ENCODE measurements around the gene SUSD6. TPM values are rescaled to one million over a fixed set of nuclear protein-coding genes. Genes with fewer than 3 reads are reported as not detected.
"Not testable (repeated sequence)": the region's sequence is repeated elsewhere in the genome, so short reads cannot be mapped to it uniquely, and the experiment has no call there.

The SUSD6 gene
- polyA plus RNA-seq, 1 of the 3 experiments (the other 2 are of a cell fraction) = 8.5 TPM

DNA sequence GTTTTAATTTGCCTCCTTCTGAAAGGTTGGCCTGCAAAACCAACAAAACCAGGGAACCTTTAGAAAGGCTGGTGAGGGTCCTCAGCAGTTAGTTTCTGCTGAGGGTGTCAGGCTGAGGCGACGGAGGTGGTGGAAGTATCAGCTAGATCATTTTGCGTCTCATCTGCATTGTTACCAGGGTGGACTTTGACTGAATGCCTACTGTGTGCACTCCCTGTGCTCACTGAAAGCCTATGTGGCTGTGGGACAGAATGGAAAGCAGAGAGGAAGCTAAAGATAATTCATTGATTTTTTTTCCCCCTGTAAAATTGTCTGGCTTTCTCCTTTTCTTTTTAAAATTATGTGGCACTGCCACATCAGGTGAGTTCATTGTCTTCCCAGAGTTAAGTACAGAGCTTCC, 87.2 kb downstream of the SUSD6 start:
- Histone ChIP-seq H3K9me3 (no peaks in the 10 kb centered on the region), H3K27ac (ENCODE audit: low read depth in 2 of 2, low read length in 1 of 2) (no peak overlapping the region), H3K27me3 (ENCODE audit: insufficient read depth) (no peaks in the 10 kb centered on the region), H2AFZ (ENCODE audit: low read depth) (no peak overlapping the region), H3K4me3 (ENCODE audit: low read depth in 2 of 2, low read length in 1 of 2) (no peak overlapping the region), H3K4me1 (ENCODE audit: control insufficient read depth in 1 of 2, insufficient read depth in 2 of 2, low read depth in 1 of 2, low read length in 1 of 2) (peaks cover 9 to 55% of the 10 kb centered on the region in 2 experiments; a peak in 3 of 4 replicates), H3K4me2 (no peak overlapping the region), H3K9ac (no peak overlapping the region), H3F3A (replicated peaks; ENCODE audit: insufficient read depth) (no peaks in the 10 kb centered on the region), H3K9me2 (no peaks in the 10 kb centered on the region), H3K79me2 (ENCODE audit: insufficient read depth) (no peaks in the 10 kb centered on the region), H3K36me3 (replicated peaks in 1 of 2; ENCODE audit: control insufficient read depth in 1 of 2, insufficient read depth in 2 of 2, low read length in 1 of 2) (no peaks in the 10 kb centered on the region), H4K20me1 (ENCODE audit: insufficient read depth) (no peaks in the 10 kb centered on the region)
- CTCF ChIA-PET = interaction anchor here (0.7 to 2.5 kb wide), 6 partner anchors 10 to 114 kb away, joined by 3 to 11 read pairs (median 4); partner anchors contain the start of gene SUSD6
- TF ChIP-seq FOXM1 (IDR thresholded peaks at IDR 0.05; ENCODE audit: low read depth) (no peak), JUND (IDR thresholded peaks at IDR 0.05) (no peak), RAD21 (IDR thresholded peaks at IDR 0.05; ENCODE audit: low read length) (no peak), CTCF (IDR thresholded peaks at IDR 0.05) (no peak), RCOR1 (IDR thresholded peaks at IDR 0.05; ENCODE audit: low read length) (no peak), RXRA (IDR thresholded peaks at IDR 0.05; ENCODE audit: borderline replicate concordance, low read depth) (no peak), GATA2 (CRISPR knock-in tag; IDR thresholded peaks at IDR 0.05) (no peak), TAF1 (IDR thresholded peaks at IDR 0.05; ENCODE audit: borderline replicate concordance, low read depth, low read length) (no peak), MXI1 (IDR thresholded peaks at IDR 0.05; ENCODE audit: low read depth, low read length) (no peak)
- TF ChIP-seq, protein P1, sequence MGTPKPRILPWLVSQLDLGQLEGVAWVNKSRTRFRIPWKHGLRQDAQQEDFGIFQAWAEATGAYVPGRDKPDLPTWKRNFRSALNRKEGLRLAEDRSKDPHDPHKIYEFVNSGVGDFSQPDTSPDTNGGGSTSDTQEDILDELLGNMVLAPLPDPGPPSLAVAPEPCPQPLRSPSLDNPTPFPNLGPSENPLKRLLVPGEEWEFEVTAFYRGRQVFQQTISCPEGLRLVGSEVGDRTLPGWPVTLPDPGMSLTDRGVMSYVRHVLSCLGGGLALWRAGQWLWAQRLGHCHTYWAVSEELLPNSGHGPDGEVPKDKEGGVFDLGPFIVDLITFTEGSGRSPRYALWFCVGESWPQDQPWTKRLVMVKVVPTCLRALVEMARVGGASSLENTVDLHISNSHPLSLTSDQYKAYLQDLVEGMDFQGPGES (IDR thresholded peaks at IDR 0.05; ENCODE audit: low read depth, low read length) = no peak
- TF ChIP-seq, protein P2, sequence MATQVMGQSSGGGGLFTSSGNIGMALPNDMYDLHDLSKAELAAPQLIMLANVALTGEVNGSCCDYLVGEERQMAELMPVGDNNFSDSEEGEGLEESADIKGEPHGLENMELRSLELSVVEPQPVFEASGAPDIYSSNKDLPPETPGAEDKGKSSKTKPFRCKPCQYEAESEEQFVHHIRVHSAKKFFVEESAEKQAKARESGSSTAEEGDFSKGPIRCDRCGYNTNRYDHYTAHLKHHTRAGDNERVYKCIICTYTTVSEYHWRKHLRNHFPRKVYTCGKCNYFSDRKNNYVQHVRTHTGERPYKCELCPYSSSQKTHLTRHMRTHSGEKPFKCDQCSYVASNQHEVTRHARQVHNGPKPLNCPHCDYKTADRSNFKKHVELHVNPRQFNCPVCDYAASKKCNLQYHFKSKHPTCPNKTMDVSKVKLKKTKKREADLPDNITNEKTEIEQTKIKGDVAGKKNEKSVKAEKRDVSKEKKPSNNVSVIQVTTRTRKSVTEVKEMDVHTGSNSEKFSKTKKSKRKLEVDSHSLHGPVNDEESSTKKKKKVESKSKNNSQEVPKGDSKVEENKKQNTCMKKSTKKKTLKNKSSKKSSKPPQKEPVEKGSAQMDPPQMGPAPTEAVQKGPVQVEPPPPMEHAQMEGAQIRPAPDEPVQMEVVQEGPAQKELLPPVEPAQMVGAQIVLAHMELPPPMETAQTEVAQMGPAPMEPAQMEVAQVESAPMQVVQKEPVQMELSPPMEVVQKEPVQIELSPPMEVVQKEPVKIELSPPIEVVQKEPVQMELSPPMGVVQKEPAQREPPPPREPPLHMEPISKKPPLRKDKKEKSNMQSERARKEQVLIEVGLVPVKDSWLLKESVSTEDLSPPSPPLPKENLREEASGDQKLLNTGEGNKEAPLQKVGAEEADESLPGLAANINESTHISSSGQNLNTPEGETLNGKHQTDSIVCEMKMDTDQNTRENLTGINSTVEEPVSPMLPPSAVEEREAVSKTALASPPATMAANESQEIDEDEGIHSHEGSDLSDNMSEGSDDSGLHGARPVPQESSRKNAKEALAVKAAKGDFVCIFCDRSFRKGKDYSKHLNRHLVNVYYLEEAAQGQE (IDR thresholded peaks at IDR 0.05; ENCODE audit: low read depth, low read length) = no peak
- WGBS (ENCODE audit: low lambda C conversion rate) = 91% methylated on average over 3 of the region's 3 CpGs
- POLR2A ChIA-PET = no interaction called here
- DNase-seq = no peak

GRCh38 chr14:69699243-69699642, 87.8 kb downstream of the SUSD6 start:
- POLR2A ChIA-PET; H3K9me2 ChIP-seq; H3K4me2 ChIP-seq; H2AFZ ChIP-seq (ENCODE audit: low read depth); H4K20me1 ChIP-seq (ENCODE audit: insufficient read depth); DNase-seq; H3K27ac ChIP-seq (ENCODE audit: low read depth in 2 of 2, low read length in 1 of 2); H3F3A ChIP-seq (replicated peaks; ENCODE audit: insufficient read depth); H3K79me2 ChIP-seq (ENCODE audit: insufficient read depth); H3K36me3 ChIP-seq (replicated peaks in 1 of 2; ENCODE audit: control insufficient read depth in 1 of 2, insufficient read depth in 2 of 2, low read length in 1 of 2); H3K27me3 ChIP-seq (ENCODE audit: insufficient read depth); H3K4me3 ChIP-seq (ENCODE audit: low read depth in 2 of 2, low read length in 1 of 2); H3K9ac ChIP-seq; H3K9me3 ChIP-seq: not testable (repeated sequence)
- CTCF ChIA-PET = interaction anchor here (1.4 to 2.5 kb wide), 3 partner anchors 9 to 88 kb away, joined by 3 to 11 read pairs (median 4); partner anchors contain the start of gene SUSD6
- 96% methylated on average over 5 of the region's 6 CpGs for WGBS (ENCODE audit: low lambda C conversion rate)
- peaks cover 9 to 54% of the 10 kb centered on the region in 2 experiments; a peak in 3 of 4 replicates for H3K4me1 ChIP-seq (ENCODE audit: control insufficient read depth in 1 of 2, insufficient read depth in 2 of 2, low read depth in 1 of 2, low read length in 1 of 2)
